Inflammatory macrophage (primary cell): ENCODE measurements around the gene BCL11A.

ENCODE experiments used
- DNase-seq, 2 donors: peaks; one replicate each; pipeline ENCODE4 v3.0.0-alpha.2; 2020 to 2022

BCL11A gene

DNA sequence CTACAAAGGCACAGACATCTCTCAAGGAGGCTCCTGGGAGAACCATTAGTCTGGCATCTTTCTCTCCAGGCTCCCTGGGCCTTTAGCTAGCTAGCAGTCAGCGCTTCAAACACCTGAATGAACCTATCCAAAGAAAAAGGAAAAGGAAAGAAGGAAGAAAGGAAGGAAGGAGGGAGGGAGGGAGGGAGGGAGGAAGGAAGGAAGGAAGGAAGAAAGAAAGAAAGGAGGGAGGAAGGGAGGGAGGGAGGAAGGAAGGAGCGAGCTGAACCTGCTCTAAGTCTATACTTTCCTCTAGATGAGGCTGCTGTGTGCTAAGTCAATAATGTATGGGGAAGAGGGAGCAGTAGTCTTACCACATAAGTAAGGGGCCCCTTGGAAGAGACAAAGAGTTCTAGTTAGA lies 5.1 kb upstream of the BCL11A start:
- DNase-seq, result no peak

DNA sequence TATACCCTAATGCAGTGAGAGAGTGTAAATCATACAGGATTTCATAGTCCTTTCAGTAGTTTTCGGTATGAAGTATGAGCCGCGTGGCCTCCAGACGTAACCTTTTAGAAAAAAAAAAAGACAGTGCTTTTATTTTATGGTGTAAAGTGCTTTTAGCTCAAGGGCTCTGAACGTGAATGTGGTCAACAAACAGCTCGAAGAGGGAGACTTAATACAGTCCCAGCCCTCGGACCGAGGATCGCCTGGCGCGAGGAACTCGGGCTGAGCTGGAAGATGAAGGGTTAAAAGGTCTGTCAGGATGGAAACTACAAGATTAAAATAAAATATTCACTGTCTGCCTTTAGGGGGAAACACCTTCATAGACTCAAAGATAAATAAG lies 4.0 kb upstream of the BCL11A start:
- DNase-seq, result no peak

DNA sequence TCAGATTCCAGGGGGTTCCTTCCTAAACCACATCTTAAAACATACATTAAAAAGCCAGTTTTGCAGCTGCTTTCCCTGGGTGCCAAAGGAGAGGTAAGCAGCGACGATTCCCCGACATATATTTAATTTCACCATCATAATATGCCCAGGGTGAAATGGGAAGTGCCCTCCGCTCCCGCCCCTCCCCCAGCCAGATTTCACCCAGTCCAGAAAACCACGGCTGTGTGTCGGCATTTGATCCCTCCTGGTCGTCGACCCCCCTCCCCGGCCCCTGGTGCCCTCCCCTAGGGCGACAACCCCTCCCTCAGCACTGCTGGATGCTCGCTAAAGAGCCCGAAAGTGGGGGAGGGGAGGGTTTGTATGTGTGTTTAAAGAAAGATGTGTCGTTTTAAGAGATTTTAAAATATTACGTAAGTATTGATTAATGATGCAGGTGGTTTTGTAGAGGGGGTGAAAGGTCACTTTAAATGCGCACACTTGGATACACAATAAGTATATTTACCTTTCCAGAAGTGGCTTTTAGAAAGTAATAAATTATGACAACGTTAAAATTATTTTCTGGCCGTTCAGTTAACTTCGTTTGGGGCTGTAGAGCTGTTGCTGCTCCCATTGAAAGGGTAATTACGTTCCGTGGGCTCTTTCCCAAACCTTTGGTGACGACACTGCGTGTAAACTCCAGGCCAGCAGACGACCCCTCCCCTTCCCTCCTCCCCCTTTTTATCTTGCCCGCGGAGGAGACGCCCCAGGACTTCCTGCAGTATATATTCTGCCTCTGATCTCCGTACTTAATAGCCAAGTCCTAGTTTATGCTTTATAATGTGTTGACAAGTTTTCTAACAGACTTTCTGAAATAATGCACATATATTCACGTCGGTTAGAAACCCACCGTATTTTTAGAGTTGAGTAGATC lies 3.4 kb upstream of the BCL11A start:
- no peak for DNase-seq

DNA sequence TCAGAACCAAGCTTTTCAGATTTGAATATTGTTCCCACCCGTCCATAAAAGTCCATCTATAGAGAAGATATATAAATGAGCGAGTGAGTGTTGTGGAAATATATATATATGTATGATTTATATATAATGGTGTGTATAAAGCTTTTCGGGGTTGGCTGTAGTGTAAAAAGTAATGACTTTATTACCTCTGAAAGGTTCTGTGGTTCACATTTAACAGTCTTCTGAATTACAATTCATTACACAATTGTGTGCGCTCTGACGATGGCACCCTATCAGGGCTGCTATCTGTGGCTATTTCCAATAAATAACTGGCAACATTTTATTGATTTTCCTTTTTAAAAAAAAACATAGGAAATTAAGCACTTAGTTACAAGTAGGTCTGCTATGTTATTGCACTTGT lies 2.7 kb upstream of the BCL11A start:
- DNase-seq, result no peak

DNA sequence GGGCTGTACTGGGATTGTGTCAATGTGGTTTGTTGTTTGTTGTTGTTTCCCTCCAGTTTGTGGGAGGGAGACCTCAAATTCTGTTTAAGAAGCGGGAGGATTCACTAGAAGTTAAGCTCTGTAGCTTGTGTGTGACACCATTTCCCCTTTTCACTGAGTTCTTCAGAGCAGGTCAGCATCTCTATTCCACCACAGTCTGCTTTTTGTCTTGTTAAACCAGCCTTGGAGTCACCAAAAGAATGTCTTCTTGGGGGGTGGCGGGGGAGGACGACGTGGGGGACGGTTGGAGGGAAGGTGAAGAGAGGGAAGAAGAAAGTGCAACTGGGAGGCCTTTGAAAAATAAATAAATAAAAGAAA lies 2.3 kb upstream of the BCL11A start:
- DNase-seq, result peak; percentile 43 to 46

DNA sequence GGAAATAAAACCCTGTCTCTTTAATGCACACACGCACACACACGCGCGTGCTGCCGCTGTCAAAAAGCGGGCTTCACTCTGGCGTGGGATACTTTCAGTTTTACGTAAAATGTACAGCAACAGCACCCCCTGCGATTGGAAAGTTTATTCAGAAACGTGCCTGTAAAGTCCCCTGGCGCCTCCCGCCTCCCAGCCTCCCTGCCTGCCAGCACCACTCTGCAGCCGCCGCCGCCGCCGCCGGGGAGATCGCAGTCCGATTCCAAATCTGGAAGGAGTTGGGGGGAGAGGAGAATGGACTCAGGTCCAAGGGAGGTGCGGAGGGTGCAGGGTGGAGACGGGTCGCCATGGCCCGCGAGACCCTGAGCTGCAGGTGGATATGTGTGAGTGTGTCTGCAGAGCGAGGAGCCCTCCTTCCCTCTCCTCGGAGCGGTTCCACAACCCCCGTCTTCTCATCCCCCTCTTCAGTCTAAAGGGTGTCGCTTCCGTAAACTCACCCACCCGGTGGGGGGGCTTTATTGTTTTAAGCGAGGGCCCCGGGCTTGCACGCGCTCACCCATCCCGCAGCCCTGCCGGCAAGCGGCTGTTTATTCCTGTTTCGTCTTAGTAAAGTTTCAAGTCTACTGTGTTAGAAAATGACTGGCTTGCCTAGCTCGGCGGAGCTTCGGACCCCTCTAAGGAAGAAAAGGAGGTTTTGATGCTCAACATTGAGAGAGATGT lies 1.8 kb upstream of the BCL11A start:
- peak; percentile 54 to 66 for DNase-seq

DNA sequence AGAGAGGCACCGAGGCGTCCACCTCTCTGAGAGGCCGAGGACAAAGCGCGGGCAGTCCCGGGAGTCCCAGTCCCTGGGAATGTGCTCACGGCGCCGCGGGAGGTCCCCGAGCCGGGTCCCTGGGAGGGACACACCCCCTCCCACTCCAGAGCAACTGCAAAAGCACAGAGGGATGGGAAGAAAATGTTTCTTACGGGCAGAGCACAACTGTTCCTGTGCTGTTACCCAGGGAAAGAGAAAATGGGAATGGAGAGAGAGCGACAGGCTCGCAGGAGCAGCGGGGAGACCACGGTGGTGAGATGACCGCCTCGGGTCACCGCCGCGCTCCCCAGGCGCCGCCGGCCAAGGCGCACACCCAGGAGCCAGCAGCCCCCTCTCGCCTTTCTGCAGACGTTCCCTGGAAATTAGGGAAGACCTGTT lies 1.2 kb upstream of the BCL11A start:
- no peak for DNase-seq

DNA sequence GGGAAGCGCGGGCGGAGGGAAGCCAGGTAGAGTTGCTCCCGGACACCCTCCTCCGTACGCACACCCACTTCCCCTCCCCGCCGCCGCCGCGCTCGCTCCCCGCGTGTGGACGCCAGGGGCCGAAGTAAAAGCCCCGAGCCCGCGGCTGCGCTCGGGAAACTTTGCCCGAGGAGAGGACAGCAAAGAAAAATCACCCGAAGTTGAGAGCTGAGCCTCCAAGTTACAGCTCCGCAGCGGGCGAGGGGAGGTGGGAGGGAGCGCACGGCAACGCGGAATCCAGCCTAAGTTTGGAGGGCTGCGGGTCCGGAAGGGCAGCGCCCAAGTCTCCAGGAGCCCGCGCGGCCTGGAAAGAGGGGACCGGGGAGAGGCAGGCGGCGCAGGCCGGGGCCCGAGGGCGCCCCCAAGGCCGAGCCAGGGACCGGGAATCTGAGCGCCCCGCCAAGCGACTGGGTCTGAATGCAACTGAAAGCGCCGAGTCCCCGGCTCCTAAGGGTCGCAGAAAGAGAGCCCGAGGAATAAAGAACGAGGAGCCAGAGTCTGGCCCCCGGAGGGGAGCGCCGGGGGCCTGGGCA lies 706 bp upstream of the BCL11A start:
- peak in 1 of 2 donors; percentile 30 for DNase-seq

DNA sequence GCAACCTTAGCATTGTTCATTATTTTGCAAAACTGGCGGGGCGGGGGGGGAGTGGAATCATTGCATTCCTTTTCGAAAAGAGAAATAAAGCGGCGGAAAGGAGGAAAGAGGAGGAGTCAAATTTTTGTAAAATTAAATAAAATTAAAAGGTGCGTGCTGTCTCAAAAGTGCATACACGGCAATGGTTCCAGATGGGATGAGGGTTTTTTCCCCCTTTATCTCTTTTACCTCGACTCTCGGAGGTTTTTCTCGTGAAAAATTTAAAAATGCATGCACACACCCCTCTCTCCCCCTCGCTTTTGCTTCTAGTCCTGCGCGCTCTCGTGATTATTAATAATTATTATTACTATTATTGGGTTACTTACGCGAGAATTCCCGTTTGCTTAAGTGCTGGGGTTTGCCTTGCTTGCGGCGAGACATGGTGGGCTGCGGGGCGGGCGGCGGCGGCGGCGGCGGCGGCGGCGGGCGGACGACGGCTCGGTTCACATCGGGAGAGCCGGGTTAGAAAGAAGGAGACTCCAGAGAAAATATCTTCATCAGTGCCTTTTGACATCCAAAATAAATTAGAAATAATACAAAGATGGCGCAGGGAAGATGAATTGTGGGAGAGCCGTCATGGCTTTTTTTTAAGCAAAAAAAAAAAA lies 481 bp downstream of the BCL11A start:
- DNase-seq, result no peak

DNA sequence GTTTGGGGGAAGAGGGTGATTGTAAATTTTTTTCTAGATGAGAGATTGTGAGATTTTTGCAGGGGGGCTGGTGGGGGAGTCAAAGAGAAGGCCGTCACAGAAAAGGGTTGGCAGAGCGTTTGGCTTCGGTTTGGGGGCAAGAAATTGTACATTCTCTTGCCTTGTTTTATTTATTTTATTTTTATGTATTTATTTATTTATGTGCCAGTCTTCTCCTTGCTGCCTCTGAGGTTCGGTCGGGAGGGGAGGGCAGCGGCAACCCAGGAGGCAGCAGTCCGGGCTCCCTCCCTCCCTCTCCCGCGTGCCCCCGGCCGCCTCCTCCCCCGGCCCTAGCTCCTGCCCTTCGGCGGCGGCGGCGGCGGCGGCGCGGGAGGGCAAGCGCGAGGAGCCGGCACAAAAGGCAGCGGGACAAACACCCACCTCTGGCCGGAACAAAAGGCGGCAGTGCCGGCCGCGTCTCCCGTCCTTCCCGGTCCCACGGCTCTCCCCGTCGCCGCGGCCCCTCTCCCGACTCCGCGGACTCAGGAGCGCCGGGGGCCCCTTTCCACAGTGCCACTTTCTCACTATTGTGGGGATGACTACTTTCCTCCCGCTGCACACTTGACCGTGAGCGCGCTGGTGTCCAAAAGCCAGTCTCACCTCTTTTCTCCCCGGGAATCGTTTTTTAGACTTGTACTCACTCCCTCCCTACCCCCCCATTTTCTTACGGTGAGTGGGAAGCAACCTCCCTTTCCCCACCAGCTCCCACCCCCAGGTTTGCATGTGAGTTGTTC lies 1.2 kb downstream of the BCL11A start:
- peak in 1 of 2 donors; percentile 45 for DNase-seq

DNA sequence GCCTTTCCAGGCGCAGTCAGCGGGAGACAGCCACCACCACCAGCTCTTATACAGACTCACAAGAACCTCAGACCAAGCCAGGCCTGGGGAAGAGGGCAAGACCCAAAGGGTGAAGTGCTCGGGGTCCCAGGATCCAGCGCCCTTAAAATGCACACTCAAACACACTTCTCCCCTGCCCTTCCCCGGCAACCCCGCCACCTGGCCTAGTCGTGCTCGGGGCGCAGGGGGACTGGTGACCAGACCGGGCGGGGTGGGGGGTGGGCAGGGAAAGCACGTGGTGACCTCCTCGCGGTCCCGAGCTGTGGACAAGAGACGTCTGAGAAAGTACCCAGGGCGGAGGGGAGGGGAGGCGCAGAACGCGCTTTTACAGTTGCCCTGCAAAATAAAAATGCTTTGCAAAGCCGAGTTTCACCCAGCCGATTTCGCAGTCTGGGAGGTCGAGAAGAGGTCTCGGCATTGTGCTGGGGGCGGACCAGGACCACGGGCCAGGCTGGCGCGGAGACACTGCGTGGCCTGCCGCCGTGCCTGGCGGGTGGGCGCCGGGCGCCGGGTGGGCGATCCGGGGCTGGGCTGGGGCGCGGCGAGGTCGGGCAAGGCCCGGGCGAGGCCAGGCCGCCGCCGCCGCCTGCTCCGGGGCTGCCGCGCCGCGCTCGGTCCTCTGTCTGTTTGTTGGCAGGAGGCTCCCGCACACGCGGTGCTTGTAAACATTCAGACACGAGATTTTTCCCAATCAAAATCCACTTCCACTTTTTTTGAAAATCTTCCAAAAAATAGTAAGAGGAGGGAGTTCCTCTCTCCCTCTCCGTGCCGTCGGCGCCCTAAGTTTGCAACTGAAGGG lies 2.0 kb downstream of the BCL11A start:
- peak; percentile 57 to 61 for DNase-seq

DNA sequence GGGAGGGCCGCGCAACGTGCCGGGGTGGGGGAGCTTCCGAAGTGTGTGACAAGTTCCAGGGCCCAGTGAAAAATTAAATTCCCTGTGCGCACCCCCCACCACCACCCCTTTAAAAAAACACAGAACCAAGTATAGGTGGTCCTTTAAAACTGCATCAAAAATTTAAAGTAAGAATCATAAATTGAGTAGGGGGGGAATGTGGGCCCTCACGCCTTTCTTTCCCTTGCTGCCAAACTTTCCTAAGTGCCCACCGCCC lies 2.5 kb downstream of the BCL11A start:
- DNase-seq, result no peak

DNA sequence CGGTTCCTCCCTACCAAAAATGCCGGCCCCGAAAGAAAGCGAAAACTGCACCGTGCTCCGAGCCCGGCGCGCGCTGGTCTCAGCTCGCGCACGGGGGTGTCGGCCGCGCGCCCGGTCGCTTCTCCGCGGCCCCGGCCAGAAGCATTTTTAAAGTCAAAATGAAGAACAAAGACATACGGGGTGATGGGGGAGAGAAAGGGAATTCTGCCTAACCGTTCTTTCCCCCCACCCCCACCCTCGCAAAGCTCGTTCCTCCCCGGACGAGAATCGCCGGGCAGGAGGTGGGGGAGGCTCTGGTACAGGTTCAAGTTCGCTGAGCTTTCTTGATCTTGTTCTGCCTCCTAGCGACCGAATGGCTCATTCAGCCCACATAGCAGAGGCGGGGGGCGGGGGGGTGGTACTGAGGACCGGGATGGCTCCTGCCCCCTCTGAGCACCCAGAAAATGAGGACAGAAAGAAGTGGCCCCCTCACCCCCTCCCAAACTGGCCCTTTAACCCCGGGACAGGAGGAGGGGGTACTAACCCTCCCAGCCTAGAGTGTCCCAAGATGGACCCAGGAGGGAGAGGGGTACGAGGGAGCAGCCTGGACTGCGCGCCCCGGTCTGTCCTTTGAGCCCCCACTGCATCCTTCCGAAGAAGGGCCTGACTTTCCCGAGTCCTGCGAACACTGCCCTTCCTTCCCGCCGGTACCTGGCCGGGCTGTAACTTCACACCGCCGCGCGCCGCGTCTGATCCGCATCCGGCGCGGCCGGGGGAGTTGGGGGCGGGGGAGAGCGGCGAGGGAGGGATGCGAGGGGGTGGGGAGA lies 3.1 kb downstream of the BCL11A start:
- DNase-seq, result peak; percentile 82 to 88

DNA sequence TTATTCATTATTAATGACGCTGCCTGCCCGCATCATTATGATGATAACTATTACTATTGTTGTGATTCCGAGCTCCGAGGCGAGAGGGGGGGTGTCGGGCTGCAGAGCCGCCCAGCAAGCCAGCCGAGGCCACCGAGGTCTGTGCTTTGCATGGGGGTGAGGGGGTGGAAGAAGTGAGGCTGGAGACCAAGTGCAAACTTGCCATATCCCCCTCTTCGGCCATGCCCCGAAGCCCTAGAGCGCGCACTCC lies 3.6 kb downstream of the BCL11A start:
- no peak for DNase-seq

DNA sequence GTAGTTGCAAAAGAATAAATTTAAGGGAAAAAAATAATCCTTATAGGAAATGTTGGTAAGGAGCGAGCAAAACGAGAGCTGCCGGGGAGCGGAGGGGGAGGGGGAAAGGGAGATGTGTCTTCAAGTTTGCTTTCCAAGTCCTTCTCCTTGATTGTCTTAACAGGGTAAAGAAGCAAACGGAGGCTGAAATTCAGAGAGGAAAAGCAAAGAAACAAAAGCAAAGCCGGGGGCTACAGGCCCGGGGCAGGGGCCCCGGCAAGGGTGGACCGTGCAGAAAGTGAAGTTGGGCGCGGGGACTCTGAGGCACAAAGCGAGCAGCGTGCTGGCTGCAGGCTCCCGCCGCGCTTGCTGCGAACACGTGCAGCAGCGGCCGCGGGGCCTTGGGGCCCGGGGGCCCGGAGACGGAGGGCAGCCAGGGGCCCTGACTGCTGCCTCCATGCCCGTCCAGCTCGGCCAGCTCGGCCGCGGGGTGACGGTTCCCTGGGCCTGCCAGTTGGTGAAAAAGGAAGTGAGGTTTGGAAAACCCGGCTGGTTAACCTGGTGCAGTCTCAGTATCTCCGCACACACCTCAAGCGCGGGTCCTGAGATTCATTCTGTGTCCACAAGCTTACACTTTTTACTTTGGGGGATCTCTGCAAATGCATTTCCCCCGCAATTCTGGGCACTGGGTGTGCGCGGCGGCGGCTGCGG lies 4.1 kb downstream of the BCL11A start:
- DNase-seq, result peak; percentile 37 to 50

DNA sequence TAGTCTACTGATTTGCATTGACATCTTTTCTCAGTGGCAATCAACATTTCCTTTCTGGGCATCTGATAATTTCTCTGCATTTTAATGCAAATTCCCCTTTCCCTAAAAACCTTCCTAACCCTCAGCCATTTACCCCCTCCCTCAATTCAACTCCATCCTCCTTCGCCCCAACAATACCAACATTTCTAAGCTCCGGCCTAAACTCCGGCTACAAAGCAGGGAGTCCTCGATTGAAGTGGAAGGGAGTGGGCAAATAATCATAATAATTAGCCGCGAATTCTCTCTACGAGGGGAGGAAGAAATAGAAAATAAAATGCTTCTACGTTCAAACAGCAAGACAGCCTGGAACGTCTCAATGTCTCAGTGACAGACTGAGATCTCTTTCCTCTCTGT lies 4.6 kb downstream of the BCL11A start:
- DNase-seq, result no peak

DNA sequence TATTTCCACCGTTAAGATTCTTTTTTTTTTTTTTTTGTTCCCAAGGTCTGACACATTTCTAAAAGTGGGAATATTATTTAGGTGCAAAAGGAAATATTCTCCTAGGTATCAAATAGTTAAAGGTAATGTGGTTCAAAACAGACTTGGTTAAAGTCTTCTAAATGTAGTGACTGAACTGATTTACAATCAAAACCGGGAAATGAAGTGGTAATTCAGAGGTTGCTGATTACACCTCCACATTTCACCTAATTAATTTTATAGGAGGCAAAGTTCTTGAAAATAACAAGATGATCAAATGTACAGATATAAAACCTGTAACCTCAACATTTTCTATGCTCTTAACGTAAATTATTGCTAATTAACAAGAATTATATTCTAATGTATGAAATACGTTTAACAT lies 5.1 kb downstream of the BCL11A start:
- no peak for DNase-seq

DNA sequence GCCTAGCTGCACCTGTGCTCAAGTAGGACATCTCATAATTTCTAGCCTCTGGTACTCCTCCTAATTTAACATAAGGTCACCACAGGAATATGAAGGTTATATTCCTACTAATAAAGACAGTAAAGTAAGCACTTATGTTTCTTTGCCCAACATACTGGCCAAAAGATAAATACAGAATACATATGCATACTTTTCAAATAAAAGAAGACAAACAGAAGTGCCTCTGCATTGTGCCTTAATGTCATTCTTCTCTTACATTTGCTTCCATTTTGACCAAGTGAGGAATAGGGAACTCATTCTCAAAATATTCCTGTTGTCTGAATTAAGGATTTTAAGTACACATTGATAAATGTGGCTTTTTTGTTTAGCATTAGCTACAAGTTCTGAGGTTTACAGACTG lies 5.6 kb downstream of the BCL11A start:
- no peak for DNase-seq

DNA sequence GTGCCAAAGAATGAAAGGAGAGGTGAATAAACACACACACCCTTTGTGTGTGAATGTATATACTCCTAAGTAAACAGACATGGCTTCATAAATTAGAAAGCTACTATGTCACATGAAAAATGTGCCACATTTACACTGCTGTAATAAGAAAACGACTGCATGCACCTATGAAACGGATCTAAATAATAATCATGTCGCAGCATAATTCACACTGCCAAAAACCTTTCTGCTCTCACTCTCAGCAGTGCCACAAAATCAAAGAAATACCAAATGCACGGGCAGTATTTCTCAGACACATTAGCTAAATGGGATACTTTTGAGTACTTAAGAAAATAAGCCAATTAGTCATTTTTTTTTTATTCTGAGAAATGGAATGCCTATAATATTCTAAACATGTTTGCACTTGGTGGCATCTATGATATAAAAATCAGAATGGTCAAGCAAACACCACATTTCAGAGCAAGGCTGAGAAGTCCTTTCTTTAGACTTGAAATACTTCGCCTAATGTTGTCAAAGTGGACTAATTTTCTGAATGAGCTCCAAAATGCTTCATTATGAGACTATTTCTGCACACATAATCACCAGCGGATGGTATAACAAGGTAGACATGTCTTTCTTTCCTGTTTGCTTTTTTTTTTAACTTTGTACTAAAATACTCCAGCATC lies 6.6 kb downstream of the BCL11A start:
- no peak for DNase-seq

DNA sequence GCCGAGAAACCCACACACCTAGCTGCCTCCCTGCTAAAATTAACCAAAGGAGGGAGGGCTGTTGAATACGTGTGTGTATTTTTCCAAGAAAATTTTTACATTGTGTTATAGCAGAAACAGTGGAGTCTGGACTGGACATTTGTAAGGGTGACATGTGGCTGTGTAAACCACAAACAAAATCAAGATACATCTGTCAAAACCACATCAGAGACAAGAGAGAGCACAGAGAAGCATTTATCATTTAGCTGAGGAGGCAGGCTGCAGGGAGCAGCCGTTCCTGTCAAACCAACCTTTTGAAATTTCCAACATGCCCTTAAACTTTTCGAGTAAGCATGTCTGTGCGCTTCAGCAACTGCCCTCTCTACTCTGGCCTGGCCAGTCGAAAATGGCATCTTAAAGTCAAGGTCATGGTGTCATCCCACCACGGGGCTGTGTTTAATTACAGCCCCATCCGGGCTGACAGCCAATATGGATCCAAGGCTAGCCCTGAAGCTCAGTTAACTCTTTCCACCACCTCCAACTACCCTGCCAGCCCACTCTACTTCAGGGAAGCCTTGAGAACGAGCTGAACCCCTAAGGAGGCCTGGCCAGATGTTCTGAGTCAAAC lies 8.4 kb downstream of the BCL11A start:
- no peak for DNase-seq
